Stimulated activated CD8-positive, alpha-beta memory T cell treated with anti-CD3 and anti-CD28 coated beads, Interleukin-4, amount 100 ng/mL, for 1 hour (primary cell): ENCODE data around the gene SERPINE3.

Experiments used
- DNase-seq, 2 donors: peaks; one replicate each; pipeline ENCODE4 v3.0.0-alpha.2; 2020; ENCODE audit warnings: low read depth in 2 of 2, low spot score in 1 of 2

Gene SERPINE3

DNA sequence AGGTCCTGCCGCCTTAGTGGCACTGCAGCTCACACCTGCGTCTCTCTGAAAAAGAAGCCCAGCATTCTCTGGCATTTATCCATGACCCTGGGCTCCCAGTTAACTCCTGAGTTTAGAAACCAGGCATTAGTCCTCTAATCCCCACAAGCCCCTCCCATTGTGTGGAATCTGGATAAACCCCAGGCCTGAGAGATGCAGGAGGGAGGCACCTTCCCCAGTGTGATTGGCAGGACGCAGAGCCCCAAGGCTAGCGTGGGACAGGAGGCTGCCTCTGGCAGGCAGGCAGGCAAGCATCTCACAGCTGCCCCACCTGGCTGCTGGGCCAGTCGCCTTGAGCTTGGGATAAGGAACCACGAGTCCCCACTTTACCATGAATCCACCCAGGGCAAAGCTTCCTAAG is 11.0 kb upstream of the SERPINE3 start:
- no peak for DNase-seq

DNA sequence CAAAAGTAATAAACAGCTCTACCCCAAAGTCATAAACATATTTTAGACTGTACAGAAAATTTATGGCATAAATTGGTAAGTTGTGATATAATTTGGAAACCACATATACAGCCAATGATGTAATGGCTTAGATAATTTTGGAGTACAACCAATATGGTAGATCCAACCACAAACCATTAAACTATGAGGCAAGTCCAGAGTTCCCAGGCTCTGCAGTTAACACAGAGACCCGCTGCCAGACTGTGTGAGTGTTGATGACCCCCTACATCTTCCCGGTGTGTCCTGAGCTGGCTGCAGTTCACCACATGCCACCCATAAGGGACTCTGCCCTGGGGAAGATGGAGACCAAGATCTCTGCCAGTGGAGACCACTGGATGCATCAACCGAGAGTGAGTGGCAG is 9.9 kb upstream of the SERPINE3 start:
- no peak for DNase-seq

- DNase-seq: no peak
Observed at GRCh38 chr13:51330791-51331190, 8.7 kb upstream of the SERPINE3 start.

- no peak for DNase-seq
Observed at GRCh38 chr13:51331354-51331861, 8.1 kb upstream of the SERPINE3 start.

DNA sequence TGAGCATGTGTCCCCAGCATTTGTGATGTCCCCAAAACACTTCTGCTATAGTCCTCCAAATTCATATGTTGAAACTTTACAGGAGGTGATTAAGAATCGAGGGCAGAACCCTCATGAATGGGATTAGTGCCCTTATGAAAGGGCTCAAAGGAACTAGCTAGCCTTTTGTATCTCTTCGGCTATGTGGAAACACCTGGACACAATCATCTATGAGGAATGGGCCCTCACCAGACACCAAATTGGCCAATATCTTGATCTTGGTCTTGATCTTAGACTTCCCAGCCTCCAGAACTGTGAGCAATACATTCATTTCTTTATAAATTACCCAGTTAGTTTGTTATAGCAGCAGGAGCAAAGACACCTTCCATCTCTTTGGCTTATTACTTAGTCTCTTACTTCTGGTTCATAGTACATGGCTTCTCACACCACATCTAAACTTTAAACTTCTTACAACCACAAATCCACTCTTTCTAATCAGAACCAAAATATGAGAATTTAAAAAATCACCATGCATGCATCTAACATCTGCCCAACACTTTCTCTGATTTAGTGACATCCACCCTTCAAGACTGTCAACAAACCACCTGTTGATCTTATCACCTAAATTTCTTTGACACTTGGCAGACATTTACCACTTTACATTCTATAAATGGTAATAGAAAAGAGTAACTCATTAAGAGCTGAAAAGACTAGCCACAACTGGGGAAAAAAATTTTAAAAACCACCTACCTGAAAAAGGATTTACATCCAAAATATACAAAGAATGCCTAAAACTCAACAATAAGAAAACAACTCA is 6.7 kb upstream of the SERPINE3 start:
- DNase-seq: no peak

DNA sequence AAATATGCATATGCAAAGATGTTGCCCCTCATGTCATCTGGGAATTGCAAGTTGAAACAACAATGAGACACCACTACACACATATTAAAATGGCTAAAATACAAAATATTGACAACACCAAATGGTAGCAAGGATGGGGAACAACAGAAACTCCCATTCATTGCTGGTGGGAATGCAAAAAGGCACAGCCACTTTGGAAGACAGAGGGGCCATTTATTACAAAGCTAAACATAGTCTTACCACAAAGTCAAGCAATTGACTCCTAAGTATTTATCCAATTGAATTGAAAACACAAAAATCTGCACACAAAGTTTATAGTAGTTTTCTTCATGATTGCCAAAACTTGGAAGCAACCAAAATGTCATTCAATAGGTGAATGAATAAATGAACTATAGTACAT is 6.1 kb upstream of the SERPINE3 start:
- no peak for DNase-seq

DNA sequence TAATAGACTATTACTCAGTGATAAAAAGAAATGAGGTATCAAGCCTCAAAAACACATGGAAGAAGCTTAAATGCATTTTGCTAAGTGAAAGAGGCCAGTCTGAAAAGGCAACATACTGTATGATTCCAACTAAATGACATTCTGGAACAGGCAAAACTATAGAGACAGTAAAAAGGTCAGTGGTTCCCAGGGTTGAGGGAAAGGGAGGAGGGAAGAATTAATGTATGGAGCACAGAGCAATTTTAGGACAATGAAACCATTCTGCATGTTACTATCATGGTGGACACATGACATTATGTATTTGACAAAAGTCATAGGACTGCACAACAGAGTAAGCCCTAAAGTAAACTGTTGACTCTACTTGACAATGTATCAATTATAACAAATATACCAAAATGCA is 5.7 kb upstream of the SERPINE3 start:
- no peak for DNase-seq

DNA sequence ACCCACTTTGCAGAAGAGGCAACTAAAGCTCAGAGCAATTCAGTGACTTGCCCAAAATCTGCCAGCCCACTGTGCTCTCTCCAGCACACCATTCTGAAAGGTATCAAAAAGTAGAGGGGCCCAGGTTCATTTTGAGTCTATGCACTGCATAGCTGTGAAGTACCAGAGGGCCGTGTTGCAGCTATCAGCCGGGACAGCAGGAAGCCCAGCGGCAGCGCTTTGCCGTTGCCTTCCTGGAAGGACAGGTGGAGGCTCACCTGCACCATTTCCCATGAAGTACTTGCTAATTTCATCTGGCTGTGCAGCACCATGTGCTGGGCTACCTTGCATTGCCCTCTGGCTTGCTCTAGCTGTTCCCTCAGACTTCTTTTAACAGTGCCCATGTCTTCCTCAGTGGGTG is 2.7 kb upstream of the SERPINE3 start:
- no peak for DNase-seq

GRCh38 chr13:51339952-51340732 is 651 bp downstream of the SERPINE3 start:
- no peak for DNase-seq

- DNase-seq: no peak
Observed at GRCh38 chr13:51341232-51341631, 1.7 kb downstream of the SERPINE3 start.

GRCh38 chr13:51341791-51342190 is 2.3 kb downstream of the SERPINE3 start:
- DNase-seq: no peak

DNA sequence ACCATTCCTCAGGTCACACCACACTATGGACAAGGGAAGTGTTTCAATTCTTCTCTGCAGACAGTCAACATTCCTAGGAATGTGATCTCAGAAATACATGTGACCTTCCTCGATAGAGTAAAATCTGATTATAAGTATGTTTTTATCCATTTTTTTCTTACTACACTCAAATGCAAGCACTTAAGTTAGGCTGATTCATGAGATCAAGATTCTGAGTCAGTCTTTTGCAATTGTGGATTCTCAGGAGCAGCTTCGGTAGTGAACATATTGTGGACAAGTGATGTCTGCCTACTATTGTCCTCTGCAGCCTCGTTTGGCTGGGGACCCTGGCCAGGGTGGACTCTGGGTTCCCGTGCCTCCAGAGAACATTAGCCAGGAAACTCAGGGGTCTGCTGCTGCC is 3.2 kb downstream of the SERPINE3 start:
- no peak for DNase-seq

GRCh38 chr13:51343475-51343874 is 4.0 kb downstream of the SERPINE3 start:
- DNase-seq: no peak

DNA sequence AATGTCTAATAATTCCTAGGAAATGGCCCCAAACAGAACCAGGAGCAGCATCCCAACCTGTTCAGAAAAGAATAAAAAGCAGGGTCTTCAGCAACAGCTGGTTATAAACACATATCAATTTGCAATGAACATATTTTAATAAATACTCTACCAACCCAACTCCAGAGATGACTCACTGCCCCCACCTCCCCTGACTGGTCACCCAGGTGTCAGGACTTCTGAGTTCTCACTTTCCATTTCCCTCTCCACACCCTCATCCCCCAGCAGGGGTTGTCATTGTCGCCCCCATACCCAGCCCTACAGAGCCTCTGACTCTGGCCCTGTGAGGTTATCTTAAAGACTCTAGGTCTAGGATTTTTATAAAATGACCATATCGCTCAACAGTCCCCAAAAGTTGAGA is 6.9 kb downstream of the SERPINE3 start:
- DNase-seq: no peak

DNA sequence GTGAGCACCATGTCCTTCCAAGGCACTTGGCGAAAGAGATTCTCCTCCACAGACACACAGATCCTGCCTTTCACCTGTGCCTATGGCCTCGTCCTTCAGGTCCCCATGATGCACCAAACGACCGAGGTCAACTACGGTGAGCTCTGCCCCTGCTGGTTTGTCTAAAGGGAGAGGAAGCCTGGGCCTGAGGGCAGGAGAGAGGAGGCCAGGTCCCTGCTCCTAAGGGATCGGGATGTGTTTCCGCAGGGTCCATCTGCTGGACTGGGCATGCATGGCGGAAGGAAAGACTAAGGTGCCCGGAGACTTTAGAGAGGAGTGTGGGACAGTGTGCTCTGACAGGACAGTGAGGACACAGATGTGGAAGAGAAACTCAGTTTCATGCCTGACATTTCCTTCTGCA is 7.6 kb downstream of the SERPINE3 start:
- no peak for DNase-seq

- DNase-seq: no peak
Observed at GRCh38 chr13:51348069-51348967, 8.8 kb downstream of the SERPINE3 start.

GRCh38 chr13:51349016-51349415 is 9.5 kb downstream of the SERPINE3 start:
- DNase-seq: no peak

- DNase-seq: no peak
Observed at GRCh38 chr13:51355217-51355616, 15.7 kb downstream of the SERPINE3 start.

DNA sequence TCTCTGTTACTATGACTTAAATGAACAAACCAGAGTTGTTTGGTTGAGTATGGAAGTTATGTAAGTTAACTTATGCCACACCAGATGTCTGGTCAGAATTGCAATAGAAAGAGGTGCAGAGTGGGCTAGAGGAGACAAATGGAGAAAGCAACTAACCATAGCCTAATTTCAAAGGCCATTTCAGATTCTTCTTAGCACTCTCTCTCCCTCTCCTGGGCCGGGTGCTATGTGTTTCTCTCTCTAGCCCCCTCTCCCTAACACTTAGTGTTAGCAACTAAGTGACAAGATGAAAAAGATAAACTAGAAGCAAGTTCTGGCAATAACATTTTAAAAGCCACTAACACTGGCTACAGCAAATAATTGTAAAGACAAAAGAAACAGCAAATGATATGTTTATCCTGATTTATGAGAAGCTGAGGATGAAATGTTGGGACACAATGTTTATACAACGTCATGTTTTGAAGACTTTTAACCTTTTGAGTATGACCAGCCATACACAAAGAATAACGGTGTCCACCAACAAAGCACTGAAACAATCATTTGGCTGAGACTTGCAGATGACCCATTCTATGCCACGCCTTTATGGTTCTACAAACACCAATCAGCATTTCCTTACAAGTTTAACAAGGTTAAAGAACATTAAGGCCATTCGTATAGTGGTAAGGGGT is 18.6 kb downstream of the SERPINE3 start:
- no peak for DNase-seq

GRCh38 chr13:51359352-51359751 is 19.9 kb downstream of the SERPINE3 start:
- DNase-seq: no peak

GRCh38 chr13:51360489-51360888 is 21.0 kb downstream of the SERPINE3 start:
- DNase-seq: no peak
